Lung (tissue), 12 donors: ENCODE measurements around the gene NET1. TPM values are rescaled to one million over a fixed set of nuclear protein-coding genes. Genes with fewer than 3 reads are reported as not detected.
A peak's percentile ranks its signal among the peaks of the same experiment; 100 is the strongest.

Experiments
- ATAC-seq: fragments of 200-7000 bp; cut with Tn5 transposase; one replicate; pipeline ENCODE4 v1.9.1; 2020; ENCODE audit warnings: moderate number of reproducible peaks; ENCODE audit not compliant: insufficient read depth, low FRiP score
- DNase-seq, 3 donors: peaks; one replicate each; pipeline ENCODE4 v3.0.0-alpha.2; 2013 to 2017
- H3K27ac ChIP-seq, 2 donors: one replicate each; pipeline ENCODE4 v1.5.1; 2013; ENCODE audit warnings: mild to moderate bottlenecking in 2 of 2, moderate library complexity in 2 of 2, control low read depth in 1 of 2, inconsistent platforms in 1 of 2, low read depth in 1 of 2, low read length in 1 of 2
- H3K27me3 ChIP-seq, 3 donors: one replicate each; pipeline ENCODE4 v1.5.1; 2013; ENCODE audit warnings: low read length in 2 of 3; ENCODE audit not compliant: control insufficient read depth in 3 of 3, insufficient read depth in 3 of 3
- H3K36me3 ChIP-seq, 4 donors: one replicate each; pipeline ENCODE4 v1.5.1; 2013; ENCODE audit warnings: low read length in 4 of 4, mild to moderate bottlenecking in 1 of 4, moderate library complexity in 1 of 4; ENCODE audit not compliant: control insufficient read depth in 4 of 4, insufficient read depth in 4 of 4
- H3K4me1 ChIP-seq, 5 donors: one replicate each; pipeline ENCODE4 v1.5.1; 2013; ENCODE audit warnings: low read length in 5 of 5, mild to moderate bottlenecking in 2 of 5, moderate library complexity in 1 of 5; ENCODE audit not compliant: control insufficient read depth in 5 of 5, insufficient read depth in 5 of 5
- H3K4me3 ChIP-seq: one replicate; pipeline ENCODE4 v1.5.1; 2013; ENCODE audit warnings: mild to moderate bottlenecking, control low read depth, moderate library complexity
- H3K9ac ChIP-seq, 2 donors: one replicate each; pipeline ENCODE4 v1.5.1; 2013; ENCODE audit warnings: low read length in 2 of 2, control low read depth in 1 of 2; ENCODE audit not compliant: insufficient read depth in 1 of 2
- H3K9me3 ChIP-seq, 4 donors: one replicate each; pipeline ENCODE4 v1.5.1; 2013; ENCODE audit warnings: low read length in 3 of 4, mild to moderate bottlenecking in 1 of 4, moderate library complexity in 1 of 4; ENCODE audit not compliant: control insufficient read depth in 4 of 4, insufficient read depth in 3 of 4
- CTCF ChIP-seq: IDR thresholded peaks from 2 replicates; pipeline ENCODE4 v1.5.1; 2012; ENCODE audit warnings: mild to moderate bottlenecking; ENCODE audit errors: control extremely low read depth, extremely low read depth
- WGBS, 2 donors: extraction: QIAGEN DNeasy Blood & Tissue Kit; methylation state at CpG; one replicate each; pipeline ENCODE4 v1.1.7; 2013; 5-methylcytosine and 5-hydroxymethylcytosine counted together
- polyA plus RNA-seq, 2 donors: library from polyadenylated mRNA; stranded (reverse); fragments of 200-250 nt; gene quantifications; one replicate each; pipeline ENCODE4 v1.2.1, GENCODE V29; 2013
- total RNA-seq, 2 donors: library from RNA; depleted of rRNA in 1 of 2; stranded (reverse); fragments of >200 nt in 1 of 2; gene quantifications; one replicate each; pipeline ENCODE4 v1.2.1, GENCODE V29; 2014 to 2021
- donor health status: control.
- donor health status: control.
- donor health status: Bipolar disorder and iron deficiency.
- donor health status: healthy.
- donor health status: DM: yes; HTN: yes; CAD: no.

NET1 gene
- total and polyA plus RNA-seq, 4 donors = 17.4 to 98.7 (median 35.9) TPM

GRCh38 chr10:5442065-5442989 is 30.0 kb downstream of the NET1 start:
- Histone ChIP-seq H3K27ac (no peak overlapping the region), H3K4me1 (peaks cover 0 to 9% (median 0%) of the 10 kb centered on the region in 5 donors), H3K4me3 (no peak overlapping the region), H3K9me3 (peaks cover 0 to 2% (median 0%) of the 10 kb centered on the region in 4 donors), H3K36me3 (no peaks in the 10 kb centered on the region), H3K27me3 (no peaks in the 10 kb centered on the region), H3K9ac (no peak overlapping the region)
- 59 to 72% methylated on average over 9 of the region's 9 CpGs for WGBS, 2 donors
- peak; percentile 72 for TF ChIP-seq CTCF
- DNase-seq = peak in 2 of 3 donors; percentile 70 to 77
- ATAC-seq = no peak

- Histone ChIP-seq H3K4me3 (no peak overlapping the region), H3K27ac (no peak overlapping the region), H3K9ac (no peak overlapping the region), H3K36me3 (no peaks in the 10 kb centered on the region), H3K9me3 (peaks cover 0 to 2% (median 0%) of the 10 kb centered on the region in 4 donors), H3K4me1 (peaks cover 0 to 9% (median 2%) of the 10 kb centered on the region in 5 donors), H3K27me3 (no peaks in the 10 kb centered on the region)
- no peak for TF ChIP-seq CTCF
- no peak for DNase-seq
- no peak for ATAC-seq
- WGBS, 2 donors = 88 to 93% methylated on average over 1 of the region's 1 CpG
Observed at GRCh38 chr10:5442990-5443370, 30.6 kb downstream of the NET1 start.

- DNase-seq (no peak), ATAC-seq (no peak)
- peaks cover 0 to 9% (median 2%) of the 10 kb centered on the region in 5 donors for H3K4me1 ChIP-seq
- TF ChIP-seq CTCF = no peak
- H3K27me3 ChIP-seq = no peaks in the 10 kb centered on the region
- H3K9ac ChIP-seq = no peak overlapping the region
- no peaks in the 10 kb centered on the region for H3K36me3 ChIP-seq
- H3K27ac ChIP-seq = no peak overlapping the region
- WGBS, 2 donors = 91 to 97% methylated on average over 1 of the region's 1 CpG
- peaks cover 0 to 2% (median 0%) of the 10 kb centered on the region in 4 donors for H3K9me3 ChIP-seq
- no peak overlapping the region for H3K4me3 ChIP-seq
Observed at GRCh38 chr10:5443429-5443828, 31.1 kb downstream of the NET1 start.
